Parathyroid adenoma (tissue), 2 donors: ENCODE measurements around the gene PLSCR5.
A peak's percentile ranks its signal among the peaks of the same experiment; 100 is the strongest.

ENCODE experiments used
- H2AFZ ChIP-seq: fragments of 300-600 bp; sonication (generic); one replicate; pipeline ENCODE4 v1.7.0; 2017; ENCODE audit warnings: antibody characterized with exemption, mild to moderate bottlenecking
- H3K27ac ChIP-seq: fragments of 300-600 bp; sonication (generic); one replicate; pipeline ENCODE4 v1.7.0; 2017
- H3K27me3 ChIP-seq: fragments of 300-600 bp; sonication (generic); one replicate; pipeline ENCODE4 v1.7.0; 2017; ENCODE audit warnings: low read length; ENCODE audit not compliant: control insufficient read depth, insufficient read depth
- H3K36me3 ChIP-seq: fragments of 300-600 bp; sonication (generic); one replicate; pipeline ENCODE4 v1.7.0; 2017; ENCODE audit warnings: low read length; ENCODE audit not compliant: control insufficient read depth, insufficient read depth
- H3K4me1 ChIP-seq: fragments of 300-600 bp; sonication (generic); one replicate; pipeline ENCODE4 v1.7.0; 2017; ENCODE audit warnings: control low read depth
- H3K4me2 ChIP-seq: fragments of 300-600 bp; sonication (generic); one replicate; pipeline ENCODE4 v1.7.0; 2017; ENCODE audit warnings: low read length
- H3K4me3 ChIP-seq: fragments of 300-600 bp; sonication (generic); one replicate; pipeline ENCODE4 v1.7.0; 2017; ENCODE audit warnings: low read depth, low read length
- H3K79me2 ChIP-seq: fragments of 300-600 bp; sonication (generic); one replicate; pipeline ENCODE4 v1.7.0; 2017; ENCODE audit warnings: control low read depth
- H3K9ac ChIP-seq: fragments of 300-600 bp; sonication (generic); one replicate; pipeline ENCODE4 v1.7.0; 2017; ENCODE audit warnings: mild to moderate bottlenecking
- H3K9me3 ChIP-seq: fragments of 300-600 bp; sonication (generic); one replicate; pipeline ENCODE4 v1.7.0; 2017; ENCODE audit warnings: low read length; ENCODE audit not compliant: control insufficient read depth
- TF ChIP-seq, protein P1 (sequence below): fragments of 300-600 bp; sonication (generic); IDR thresholded peaks from one replicate; pipeline ENCODE4 v1.7.0; 2017; ENCODE audit warnings: antibody characterized with exemption, mild to moderate bottlenecking
- donor health status: primary hyperparathyroidism.

The PLSCR5 gene

GRCh38 chr3:146590521-146590920 is 14.6 kb downstream of the PLSCR5 start:
- TF ChIP-seq, protein P1, sequence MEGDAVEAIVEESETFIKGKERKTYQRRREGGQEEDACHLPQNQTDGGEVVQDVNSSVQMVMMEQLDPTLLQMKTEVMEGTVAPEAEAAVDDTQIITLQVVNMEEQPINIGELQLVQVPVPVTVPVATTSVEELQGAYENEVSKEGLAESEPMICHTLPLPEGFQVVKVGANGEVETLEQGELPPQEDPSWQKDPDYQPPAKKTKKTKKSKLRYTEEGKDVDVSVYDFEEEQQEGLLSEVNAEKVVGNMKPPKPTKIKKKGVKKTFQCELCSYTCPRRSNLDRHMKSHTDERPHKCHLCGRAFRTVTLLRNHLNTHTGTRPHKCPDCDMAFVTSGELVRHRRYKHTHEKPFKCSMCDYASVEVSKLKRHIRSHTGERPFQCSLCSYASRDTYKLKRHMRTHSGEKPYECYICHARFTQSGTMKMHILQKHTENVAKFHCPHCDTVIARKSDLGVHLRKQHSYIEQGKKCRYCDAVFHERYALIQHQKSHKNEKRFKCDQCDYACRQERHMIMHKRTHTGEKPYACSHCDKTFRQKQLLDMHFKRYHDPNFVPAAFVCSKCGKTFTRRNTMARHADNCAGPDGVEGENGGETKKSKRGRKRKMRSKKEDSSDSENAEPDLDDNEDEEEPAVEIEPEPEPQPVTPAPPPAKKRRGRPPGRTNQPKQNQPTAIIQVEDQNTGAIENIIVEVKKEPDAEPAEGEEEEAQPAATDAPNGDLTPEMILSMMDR = no peak
- H2AFZ ChIP-seq = no peak overlapping the region
- no peaks in the 10 kb centered on the region for H3K27me3 ChIP-seq
- no peak overlapping the region for H3K9ac ChIP-seq
- H3K79me2 ChIP-seq = no peaks in the 10 kb centered on the region
- H3K27ac ChIP-seq = no peak overlapping the region
- no peaks in the 10 kb centered on the region for H3K4me1 ChIP-seq
- H3K4me3 ChIP-seq = no peak overlapping the region
- H3K9me3 ChIP-seq = no peaks in the 10 kb centered on the region
- no peak overlapping the region for H3K4me2 ChIP-seq
- H3K36me3 ChIP-seq = no peaks in the 10 kb centered on the region

- Histone ChIP-seq H3K4me3 (no peak overlapping the region), H3K9ac (no peak overlapping the region), H3K27ac (no peak overlapping the region), H3K36me3 (no peaks in the 10 kb centered on the region), H2AFZ (no peak overlapping the region), H3K79me2 (no peaks in the 10 kb centered on the region), H3K4me2 (no peak overlapping the region), H3K27me3 (no peaks in the 10 kb centered on the region), H3K9me3 (no peaks in the 10 kb centered on the region), H3K4me1 (no peaks in the 10 kb centered on the region)
- TF ChIP-seq, protein P1 = peak; percentile 29
Observed at GRCh38 chr3:146589899-146590508, 15.1 kb downstream of the PLSCR5 start.

DNA sequence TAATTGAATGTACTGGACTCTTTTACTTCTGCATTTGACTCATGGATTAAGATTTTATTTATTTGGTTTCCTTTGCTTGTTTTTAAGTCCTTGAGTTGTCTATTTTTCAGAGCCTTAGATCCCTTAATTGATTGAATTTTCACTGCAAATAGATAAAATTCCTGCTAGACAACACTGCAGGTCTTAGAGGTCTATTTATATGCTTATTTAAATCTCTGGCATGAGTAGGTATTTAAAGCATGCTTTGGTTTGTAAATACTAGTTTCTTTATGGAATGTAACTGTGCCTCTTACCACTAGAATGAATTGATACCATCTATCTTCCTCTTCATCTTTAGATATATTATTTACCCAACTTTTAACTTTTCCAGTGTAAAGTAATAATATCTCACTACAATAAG is 20.0 kb downstream of the PLSCR5 start:
- TF ChIP-seq, protein P1 = no peak
- H3K4me3 ChIP-seq = no peak overlapping the region
- H3K9me3 ChIP-seq = no peaks in the 10 kb centered on the region
- H2AFZ ChIP-seq = no peak overlapping the region
- H3K79me2 ChIP-seq = no peaks in the 10 kb centered on the region
- no peaks in the 10 kb centered on the region for H3K27me3 ChIP-seq
- H3K27ac ChIP-seq = no peak overlapping the region
- H3K4me1 ChIP-seq = no peaks in the 10 kb centered on the region
- H3K9ac ChIP-seq = no peak overlapping the region
- H3K4me2 ChIP-seq = no peak overlapping the region
- H3K36me3 ChIP-seq = no peaks in the 10 kb centered on the region

- no peaks in the 10 kb centered on the region for H3K36me3 ChIP-seq
- H3K27me3 ChIP-seq = no peaks in the 10 kb centered on the region
- no peaks in the 10 kb centered on the region for H3K9me3 ChIP-seq
- TF ChIP-seq, protein P1 = no peak
- no peak overlapping the region for H2AFZ ChIP-seq
- no peaks in the 10 kb centered on the region for H3K4me1 ChIP-seq
- H3K27ac ChIP-seq = no peak overlapping the region
- H3K9ac ChIP-seq = no peak overlapping the region
- no peaks in the 10 kb centered on the region for H3K79me2 ChIP-seq
- H3K4me3 ChIP-seq = no peak overlapping the region
- no peak overlapping the region for H3K4me2 ChIP-seq
Observed at GRCh38 chr3:146581951-146582467, 23.1 kb downstream of the PLSCR5 start.

- Histone ChIP-seq H3K27ac (no peak overlapping the region), H3K4me2 (no peak overlapping the region), H3K27me3 (no peaks in the 10 kb centered on the region), H3K4me3 (no peak overlapping the region), H3K36me3 (no peaks in the 10 kb centered on the region), H3K79me2 (no peaks in the 10 kb centered on the region), H3K9me3 (no peaks in the 10 kb centered on the region), H3K9ac (no peak overlapping the region), H2AFZ (no peak overlapping the region), H3K4me1 (no peaks in the 10 kb centered on the region)
- TF ChIP-seq, protein P1 = no peak
Observed at GRCh38 chr3:146581080-146581601, 24.0 kb downstream of the PLSCR5 start.
